Stomach (tissue), 4 donors: ENCODE results near the gene ACSBG1.

Experiments used
- CTCF ChIP-seq, 7 experiments: fragments of 450-650 bp in 4 of 7; fragments of 200-600 bp in 3 of 7; sonication (generic) in 3 of 7; IDR thresholded peaks; one replicate each; pipeline ENCODE4 v1.5.1; 2016 to 2019; ENCODE audit warnings: antibody characterized with exemption in 7 of 7, control low read depth in 2 of 7, mild to moderate bottlenecking in 1 of 7
- EP300 ChIP-seq: sonication (generic); formaldehyde crosslinking; IDR thresholded peaks from one replicate; pipeline ENCODE4 v1.6.1; 2017; ENCODE audit warnings: antibody characterized with exemption

GRCh38 chr15:78182821-78183220 lies 51.5 kb downstream of the ACSBG1 start:
- TF ChIP-seq CTCF (IDR thresholded peaks at IDR 0.05) (no peak), EP300 (no peak)
